Measurements from ENCODE around the gene STAM2.

The STAM2 gene

GRCh38 chr2:152175368-152176112 lies at the start of gene STAM2:
Gene STAM2 (minus strand): TSS chr2:152175763. CDS start chr2:152175642, 121 bp downstream.
- Histone ChIP-seq H3K36me3 (ENCODE audit: insufficient read depth, low read length) (no peaks in the 10 kb centered on the region), H3K4me3 (peak within 1 kb of the TSS; percentile 95), H3K9me3 (ENCODE audit: low read depth, low read length) (no peaks in the 10 kb centered on the region), H3K27ac (peak within 1 kb of the TSS; percentile 91), H3K9ac (ENCODE audit: insufficient read length) (peak within 1 kb of the TSS; percentile 92)
- no peak for DNase-seq (ENCODE audit: low read depth, low spot score)
- TF ChIP-seq EZH2 (IDR thresholded peaks at IDR 0.05) = no peak
- no peak for TF ChIP-seq FOXP2 (optimal IDR thresholded peaks at IDR 0.05; ENCODE audit: control extremely low read depth, extremely low read length, insufficient read depth)
- peak; percentile 58; the same call in 1 of the 2 replicates for TF ChIP-seq POLR2AphosphoS5 (IDR thresholded peaks at IDR 0.05; ENCODE audit: borderline replicate concordance, low read depth, low read length)

GRCh38 chr2:152223977-152224376 lies 48.4 kb upstream of the STAM2 start:
- Histone ChIP-seq H3K27ac (peak overlapping the region; percentile 89), H3K9ac (ENCODE audit: insufficient read length) (peak overlapping the region; percentile 45), H3K4me3 (peak overlapping the region; percentile 66), H3K36me3 (ENCODE audit: insufficient read depth, low read length) (no peaks in the 10 kb centered on the region), H3K9me3 (ENCODE audit: low read depth, low read length) (no peaks in the 10 kb centered on the region)
- DNase-seq (ENCODE audit: low read depth, low spot score) = no peak
- TF ChIP-seq POLR2AphosphoS5 (IDR thresholded peaks at IDR 0.05; ENCODE audit: borderline replicate concordance, low read depth, low read length) (no peak), FOXP2 (optimal IDR thresholded peaks at IDR 0.05; ENCODE audit: control extremely low read depth, extremely low read length, insufficient read depth) (no peak), EZH2 (IDR thresholded peaks at IDR 0.05) (no peak)

- H3K27ac ChIP-seq = peak overlapping the region; percentile 89
These were observed 47.5 kb upstream of the STAM2 start for GRCh38 chr2:152222975-152223637.

GRCh38 chr2:152221839-152222238 lies 46.3 kb upstream of the STAM2 start:
- TF ChIP-seq FOXP2 (optimal IDR thresholded peaks at IDR 0.05; ENCODE audit: control extremely low read depth, extremely low read length, insufficient read depth) = no peak
- no peaks in the 10 kb centered on the region for H3K9me3 ChIP-seq (ENCODE audit: low read depth, low read length)
- H3K36me3 ChIP-seq (ENCODE audit: insufficient read depth, low read length) = no peaks in the 10 kb centered on the region
- no peak overlapping the region for H3K9ac ChIP-seq (ENCODE audit: insufficient read length)
- no peak overlapping the region for H3K4me3 ChIP-seq
- no peak overlapping the region for H3K27ac ChIP-seq
- no peak for DNase-seq (ENCODE audit: low read depth, low spot score)

More at GRCh38 chr2:152222975-152223637, 47.5 kb upstream of the STAM2 start:
- DNase-seq (ENCODE audit: low read depth, low spot score) = peak; percentile 97
- TF ChIP-seq EZH2 (IDR thresholded peaks at IDR 0.05) = no peak
- no peak for TF ChIP-seq FOXP2 (optimal IDR thresholded peaks at IDR 0.05; ENCODE audit: control extremely low read depth, extremely low read length, insufficient read depth)
- TF ChIP-seq POLR2AphosphoS5 (IDR thresholded peaks at IDR 0.05; ENCODE audit: borderline replicate concordance, low read depth, low read length) = peak; percentile 66; the same call in 1 of the 2 replicates
- Histone ChIP-seq H3K9ac (ENCODE audit: insufficient read length) (peak overlapping the region; percentile 16), H3K36me3 (ENCODE audit: insufficient read depth, low read length) (no peaks in the 10 kb centered on the region), H3K9me3 (ENCODE audit: low read depth, low read length) (no peaks in the 10 kb centered on the region), H3K4me3 (peak overlapping the region; percentile 66)

DNA sequence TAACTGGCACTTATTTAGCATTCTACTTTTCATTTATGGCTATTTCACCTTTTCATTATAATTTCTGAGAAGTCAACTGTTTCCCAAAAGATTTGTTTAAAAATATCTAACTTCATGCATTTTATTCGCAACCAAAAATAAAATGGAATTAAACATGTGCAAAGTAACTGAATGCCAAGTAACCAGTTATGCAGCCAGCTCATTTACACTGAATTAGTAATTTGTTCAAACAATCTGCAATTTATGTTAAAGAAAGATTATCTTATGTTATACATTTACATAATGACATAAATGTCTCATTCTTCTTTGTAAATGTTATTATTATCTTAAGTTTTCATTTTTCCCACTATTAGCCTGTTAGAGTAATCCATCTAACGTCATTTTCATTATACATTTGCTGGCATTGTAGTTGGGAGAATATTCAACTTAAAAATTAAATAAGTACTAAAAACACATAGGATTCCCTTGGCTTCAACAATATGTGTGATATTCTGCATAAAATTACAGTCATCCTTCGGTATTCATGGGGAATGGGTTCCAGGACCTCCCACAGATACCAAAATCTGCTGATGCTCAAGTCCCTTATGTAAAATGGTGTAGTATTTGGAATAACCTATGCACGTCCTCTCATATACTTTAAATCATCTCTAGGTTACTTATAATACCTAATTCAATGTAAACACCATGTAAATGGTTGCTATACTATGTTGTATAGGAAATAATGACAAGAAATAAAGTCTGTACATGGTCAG lies 43.7 kb upstream of the STAM2 start:
- H3K9ac ChIP-seq (ENCODE audit: insufficient read length) = no peak overlapping the region
- no peaks in the 10 kb centered on the region for H3K9me3 ChIP-seq (ENCODE audit: low read depth, low read length)
- no peaks in the 10 kb centered on the region for H3K36me3 ChIP-seq (ENCODE audit: insufficient read depth, low read length)
- TF ChIP-seq POLR2AphosphoS5 (IDR thresholded peaks at IDR 0.05; ENCODE audit: borderline replicate concordance, low read depth, low read length) (no peak), EZH2 (IDR thresholded peaks at IDR 0.05) (no peak), FOXP2 (optimal IDR thresholded peaks at IDR 0.05; ENCODE audit: control extremely low read depth, extremely low read length, insufficient read depth) (no peak)
- H3K27ac ChIP-seq = no peak overlapping the region
- no peak for DNase-seq (ENCODE audit: low read depth, low spot score)
- no peak overlapping the region for H3K4me3 ChIP-seq

DNA sequence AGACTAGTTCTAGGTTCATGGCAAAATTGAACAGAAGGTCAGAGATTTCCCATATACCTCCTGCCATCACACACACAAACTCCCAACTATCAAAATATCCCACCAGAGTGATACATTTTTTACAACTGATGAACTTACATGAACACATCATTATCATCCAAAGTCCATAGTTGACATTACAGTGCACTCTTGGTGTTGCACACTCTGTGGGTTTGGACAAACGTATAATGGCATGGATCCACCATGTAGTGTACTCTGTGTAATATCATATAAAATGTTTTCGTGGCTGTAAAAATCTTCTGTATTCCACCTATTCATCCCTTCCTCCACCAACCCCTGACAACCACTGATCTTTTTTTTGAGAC lies 25.9 kb upstream of the STAM2 start:
- TF ChIP-seq EZH2 (IDR thresholded peaks at IDR 0.05) (no peak), FOXP2 (optimal IDR thresholded peaks at IDR 0.05; ENCODE audit: control extremely low read depth, extremely low read length, insufficient read depth) (no peak), POLR2AphosphoS5 (IDR thresholded peaks at IDR 0.05; ENCODE audit: borderline replicate concordance, low read depth, low read length) (no peak)
- Histone ChIP-seq H3K4me3 (no peak overlapping the region), H3K9ac (ENCODE audit: insufficient read length) (no peak overlapping the region), H3K36me3 (ENCODE audit: insufficient read depth, low read length) (no peaks in the 10 kb centered on the region), H3K27ac (no peak overlapping the region), H3K9me3 (ENCODE audit: low read depth, low read length) (no peaks in the 10 kb centered on the region)
- no peak for DNase-seq (ENCODE audit: low read depth, low spot score)

GRCh38 chr2:152200565-152201465 lies 25.3 kb upstream of the STAM2 start:
- Histone ChIP-seq H3K9ac (ENCODE audit: insufficient read length) (no peak overlapping the region), H3K27ac (no peak overlapping the region), H3K9me3 (ENCODE audit: low read depth, low read length) (no peaks in the 10 kb centered on the region), H3K4me3 (peak overlapping the region; percentile 50), H3K36me3 (ENCODE audit: insufficient read depth, low read length) (no peaks in the 10 kb centered on the region)
- no peak for DNase-seq (ENCODE audit: low read depth, low spot score)
- TF ChIP-seq EZH2 (IDR thresholded peaks at IDR 0.05) (no peak), POLR2AphosphoS5 (IDR thresholded peaks at IDR 0.05; ENCODE audit: borderline replicate concordance, low read depth, low read length) (no peak), FOXP2 (optimal IDR thresholded peaks at IDR 0.05; ENCODE audit: control extremely low read depth, extremely low read length, insufficient read depth) (no peak)

Measured in SK-N-MC (cell line).